ENCODE measurements around the gene ZSCAN5C. TPM values are rescaled to one million over a fixed set of nuclear protein-coding genes. Genes with fewer than 3 reads are reported as not detected.

ZSCAN5C gene
- polyA plus RNA-seq, 1 donor (not counting 4 experiments of a cell fraction or from before 2014, with no cell fraction given) = not detected

DNA sequence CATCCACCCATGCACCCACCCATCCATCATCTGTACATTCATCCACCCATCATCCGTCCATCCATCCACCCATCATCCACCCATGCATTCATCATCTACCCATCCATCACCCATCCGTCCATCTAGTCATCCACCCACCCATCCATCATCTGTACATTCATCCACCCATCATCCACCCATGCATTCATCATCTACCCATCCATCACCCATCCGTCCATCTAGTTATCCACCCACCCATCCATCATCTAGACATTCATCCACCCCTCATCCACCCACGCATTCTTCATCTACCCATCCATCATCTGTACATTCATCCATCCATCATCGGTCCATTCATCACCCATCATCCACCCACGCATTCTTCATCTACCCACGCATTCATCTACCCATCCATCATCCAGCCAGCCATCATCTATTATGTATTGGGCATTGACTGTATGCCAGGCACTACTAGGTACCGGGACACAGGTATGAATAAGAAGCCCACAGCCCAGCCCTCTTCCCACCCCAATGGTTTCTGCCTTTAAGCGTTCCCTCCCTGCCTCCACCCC is 43.0 kb upstream of the ZSCAN5C start:
- H3K36me3 ChIP-seq (ENCODE audit: control insufficient read depth in 2 of 2, extremely low read depth in 1 of 2, insufficient read depth in 2 of 2, low read length in 2 of 2) = peaks cover 5 to 10% of the 10 kb centered on the region in 2 experiments
- H3K4me1 ChIP-seq (ENCODE audit: control insufficient read depth, extremely low read depth, insufficient read depth, low read length) = no peaks in the 10 kb centered on the region
- no peaks in the 10 kb centered on the region for H3K79me2 ChIP-seq (ENCODE audit: control insufficient read depth, insufficient read depth, low read length)
- TF ChIP-seq, protein P1, sequence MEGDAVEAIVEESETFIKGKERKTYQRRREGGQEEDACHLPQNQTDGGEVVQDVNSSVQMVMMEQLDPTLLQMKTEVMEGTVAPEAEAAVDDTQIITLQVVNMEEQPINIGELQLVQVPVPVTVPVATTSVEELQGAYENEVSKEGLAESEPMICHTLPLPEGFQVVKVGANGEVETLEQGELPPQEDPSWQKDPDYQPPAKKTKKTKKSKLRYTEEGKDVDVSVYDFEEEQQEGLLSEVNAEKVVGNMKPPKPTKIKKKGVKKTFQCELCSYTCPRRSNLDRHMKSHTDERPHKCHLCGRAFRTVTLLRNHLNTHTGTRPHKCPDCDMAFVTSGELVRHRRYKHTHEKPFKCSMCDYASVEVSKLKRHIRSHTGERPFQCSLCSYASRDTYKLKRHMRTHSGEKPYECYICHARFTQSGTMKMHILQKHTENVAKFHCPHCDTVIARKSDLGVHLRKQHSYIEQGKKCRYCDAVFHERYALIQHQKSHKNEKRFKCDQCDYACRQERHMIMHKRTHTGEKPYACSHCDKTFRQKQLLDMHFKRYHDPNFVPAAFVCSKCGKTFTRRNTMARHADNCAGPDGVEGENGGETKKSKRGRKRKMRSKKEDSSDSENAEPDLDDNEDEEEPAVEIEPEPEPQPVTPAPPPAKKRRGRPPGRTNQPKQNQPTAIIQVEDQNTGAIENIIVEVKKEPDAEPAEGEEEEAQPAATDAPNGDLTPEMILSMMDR (optimal IDR thresholded peaks at IDR 0.05 in 1 of 3, IDR thresholded peaks at IDR 0.05 in 1 of 3, conservative IDR thresholded peaks at IDR 0.05 in 1 of 3; ENCODE audit: extremely low read depth in 1 of 3, insufficient read depth in 2 of 3, low read length in 3 of 3) = no peak
- no peak for TF ChIP-seq EZH2 (IDR thresholded peaks at IDR 0.05; ENCODE audit: low read length)
- H3K9me1 ChIP-seq (ENCODE audit: control insufficient read depth, extremely low read depth, insufficient read depth, low read length) = no peaks in the 10 kb centered on the region
- H3K9me3 ChIP-seq (ENCODE audit: control insufficient read depth, low read depth, low read length) = no peaks in the 10 kb centered on the region
- H3K9ac ChIP-seq (ENCODE audit: control insufficient read depth, extremely low read depth, insufficient read depth, low read length) = no peak overlapping the region
- no peak overlapping the region for H3K4me2 ChIP-seq (ENCODE audit: control insufficient read depth, extremely low read depth, insufficient read depth, low read depth, low read length)
- H3K27me3 ChIP-seq (ENCODE audit: control insufficient read depth, extremely low read depth, insufficient read depth, low read length) = no peaks in the 10 kb centered on the region
- no peak overlapping the region for H3K27ac ChIP-seq (ENCODE audit: control insufficient read depth, insufficient read depth, low read length)
- DNase-seq (ENCODE audit: low read depth, low spot score) (no peak), FAIRE-seq (no peak)
- dilution Hi-C loops (cut with MboI; ENCODE audit: extremely low pct_ligation_motif_present, low sequenced_read_pairs) = no loop called here
- no peak overlapping the region for H3K4me3 ChIP-seq (ENCODE audit: control insufficient read depth in 2 of 3, extremely low read depth in 1 of 3, insufficient read depth in 2 of 3, low read depth in 1 of 3, low read length in 3 of 3)
- H4K20me1 ChIP-seq (ENCODE audit: control insufficient read depth, extremely low read depth, insufficient read depth, low read length) = peaks cover 2% of the 10 kb centered on the region
- no peak overlapping the region for H2AFZ ChIP-seq (ENCODE audit: control insufficient read depth, low read length)

DNA sequence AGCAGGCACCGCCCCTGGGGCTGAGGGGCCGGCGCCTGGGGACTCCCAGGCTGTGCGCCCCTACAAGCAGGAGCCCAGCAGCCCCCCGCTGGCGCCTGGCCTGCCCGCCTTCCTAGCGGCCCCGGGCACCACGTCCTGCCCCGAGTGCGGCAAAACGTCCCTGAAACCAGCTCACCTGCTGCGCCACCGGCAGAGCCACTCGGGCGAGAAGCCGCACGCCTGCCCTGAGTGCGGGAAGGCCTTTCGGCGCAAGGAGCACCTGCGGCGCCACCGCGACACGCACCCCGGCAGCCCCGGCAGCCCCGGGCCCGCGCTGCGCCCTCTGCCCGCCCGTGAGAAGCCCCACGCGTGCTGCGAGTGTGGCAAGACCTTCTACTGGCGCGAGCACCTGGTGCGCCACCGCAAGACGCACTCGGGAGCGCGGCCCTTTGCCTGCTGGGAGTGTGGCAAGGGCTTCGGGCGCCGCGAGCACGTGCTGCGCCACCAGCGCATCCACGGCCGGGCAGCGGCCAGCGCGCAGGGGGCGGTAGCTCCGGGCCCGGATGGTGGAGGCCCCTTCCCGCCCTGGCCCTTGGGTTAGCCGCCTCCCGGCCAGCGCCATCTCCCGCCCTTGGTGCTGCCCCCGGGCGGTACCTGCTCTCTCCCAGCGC is 42.3 kb upstream of the ZSCAN5C start:
- DNase-seq (ENCODE audit: low read depth, low spot score) = no peak
- no peak overlapping the region for H3K27ac ChIP-seq (ENCODE audit: control insufficient read depth, insufficient read depth, low read length)
- no peaks in the 10 kb centered on the region for H3K79me2 ChIP-seq (ENCODE audit: control insufficient read depth, insufficient read depth, low read length)
- no peak overlapping the region for H3K4me3 ChIP-seq (ENCODE audit: control insufficient read depth in 2 of 3, extremely low read depth in 1 of 3, insufficient read depth in 2 of 3, low read depth in 1 of 3, low read length in 3 of 3)
- no peak for TF ChIP-seq EZH2 (IDR thresholded peaks at IDR 0.05; ENCODE audit: low read length)
- TF ChIP-seq, protein P1 (optimal IDR thresholded peaks at IDR 0.05 in 1 of 3, IDR thresholded peaks at IDR 0.05 in 1 of 3, conservative IDR thresholded peaks at IDR 0.05 in 1 of 3; ENCODE audit: extremely low read depth in 1 of 3, insufficient read depth in 2 of 3, low read length in 3 of 3) = no peak
- H4K20me1 ChIP-seq (ENCODE audit: control insufficient read depth, extremely low read depth, insufficient read depth, low read length) = no peaks in the 10 kb centered on the region
- no peaks in the 10 kb centered on the region for H3K9me3 ChIP-seq (ENCODE audit: control insufficient read depth, low read depth, low read length)
- H3K36me3 ChIP-seq (ENCODE audit: control insufficient read depth in 2 of 2, extremely low read depth in 1 of 2, insufficient read depth in 2 of 2, low read length in 2 of 2) = peaks cover 5 to 10% of the 10 kb centered on the region in 2 experiments
- H3K4me2 ChIP-seq (ENCODE audit: control insufficient read depth, extremely low read depth, insufficient read depth, low read depth, low read length) = no peak overlapping the region
- H2AFZ ChIP-seq (ENCODE audit: control insufficient read depth, low read length) = no peak overlapping the region
- no peak for FAIRE-seq
- no peaks in the 10 kb centered on the region for H3K9me1 ChIP-seq (ENCODE audit: control insufficient read depth, extremely low read depth, insufficient read depth, low read length)
- dilution Hi-C loops (cut with MboI; ENCODE audit: extremely low pct_ligation_motif_present, low sequenced_read_pairs) = no loop called here
- no peak overlapping the region for H3K9ac ChIP-seq (ENCODE audit: control insufficient read depth, extremely low read depth, insufficient read depth, low read length)
- H3K4me1 ChIP-seq (ENCODE audit: control insufficient read depth, extremely low read depth, insufficient read depth, low read length) = no peaks in the 10 kb centered on the region
- H3K27me3 ChIP-seq (ENCODE audit: control insufficient read depth, extremely low read depth, insufficient read depth, low read length) = no peaks in the 10 kb centered on the region
